ENCODE measurements around the gene TAB2.

DNA sequence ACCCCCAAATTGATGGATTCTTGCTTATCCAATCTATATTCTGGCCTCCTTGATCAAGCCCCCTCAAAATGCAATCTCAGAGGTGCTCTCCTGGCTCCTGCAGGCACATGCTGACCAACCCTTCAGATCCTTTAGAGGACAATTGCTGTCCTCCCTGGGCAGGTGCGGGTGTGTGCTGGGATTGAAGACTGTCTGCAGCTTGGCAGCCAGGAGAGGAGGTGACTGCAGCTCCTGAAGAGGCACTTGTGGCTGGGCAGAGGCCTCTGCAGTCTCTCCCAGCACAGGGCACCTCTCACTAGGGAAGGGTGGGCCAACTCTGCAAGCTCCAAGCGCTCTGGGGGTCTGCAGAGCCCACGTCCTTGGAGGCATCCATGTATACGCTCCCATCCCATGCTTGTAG lies 111.1 kb downstream of the TAB2 start:
- TF ChIP-seq, protein P1, sequence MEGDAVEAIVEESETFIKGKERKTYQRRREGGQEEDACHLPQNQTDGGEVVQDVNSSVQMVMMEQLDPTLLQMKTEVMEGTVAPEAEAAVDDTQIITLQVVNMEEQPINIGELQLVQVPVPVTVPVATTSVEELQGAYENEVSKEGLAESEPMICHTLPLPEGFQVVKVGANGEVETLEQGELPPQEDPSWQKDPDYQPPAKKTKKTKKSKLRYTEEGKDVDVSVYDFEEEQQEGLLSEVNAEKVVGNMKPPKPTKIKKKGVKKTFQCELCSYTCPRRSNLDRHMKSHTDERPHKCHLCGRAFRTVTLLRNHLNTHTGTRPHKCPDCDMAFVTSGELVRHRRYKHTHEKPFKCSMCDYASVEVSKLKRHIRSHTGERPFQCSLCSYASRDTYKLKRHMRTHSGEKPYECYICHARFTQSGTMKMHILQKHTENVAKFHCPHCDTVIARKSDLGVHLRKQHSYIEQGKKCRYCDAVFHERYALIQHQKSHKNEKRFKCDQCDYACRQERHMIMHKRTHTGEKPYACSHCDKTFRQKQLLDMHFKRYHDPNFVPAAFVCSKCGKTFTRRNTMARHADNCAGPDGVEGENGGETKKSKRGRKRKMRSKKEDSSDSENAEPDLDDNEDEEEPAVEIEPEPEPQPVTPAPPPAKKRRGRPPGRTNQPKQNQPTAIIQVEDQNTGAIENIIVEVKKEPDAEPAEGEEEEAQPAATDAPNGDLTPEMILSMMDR (conservative IDR thresholded peaks at IDR 0.05; ENCODE audit: low read depth, low read length) = no peak
- TF ChIP-seq EZH2 (IDR thresholded peaks at IDR 0.05; ENCODE audit: borderline replicate concordance, low read depth, low read length, poor library complexity, severe bottlenecking) = no peak

All from A673 (cell line).